Endodermal cell (in vitro differentiated cells): ENCODE results near the gene IQCE. TPM values are rescaled to one million over a fixed set of nuclear protein-coding genes. Genes with fewer than 3 reads are reported as not detected.
A peak's percentile ranks its signal among the peaks of the same experiment; 100 is the strongest.

Source experiments
- DNase-seq: peaks from one replicate; pipeline ENCODE4 v3.0.0-alpha.2; 2017
- H3K27ac ChIP-seq: 2 replicates; pipeline ENCODE4 v1.5.1; 2013; ENCODE audit warnings: mild to moderate bottlenecking, low read depth, low read length, moderate library complexity
- H3K27me3 ChIP-seq: 2 replicates; pipeline ENCODE4 v1.6.1; 2013; ENCODE audit warnings: mild to moderate bottlenecking, low read length, moderate library complexity; ENCODE audit not compliant: insufficient read depth, control insufficient read depth, poor library complexity, severe bottlenecking
- H3K36me3 ChIP-seq: 2 replicates; pipeline ENCODE4 v1.7.0; 2013; ENCODE audit warnings: mild to moderate bottlenecking, low read length, moderate library complexity; ENCODE audit not compliant: control insufficient read depth, insufficient read depth
- H3K4me1 ChIP-seq: one replicate; pipeline ENCODE4 v1.7.0; 2013; ENCODE audit warnings: low read length; ENCODE audit not compliant: control insufficient read depth, insufficient read depth
- H3K4me3 ChIP-seq: 2 replicates; pipeline ENCODE4 v1.5.1; 2013; ENCODE audit warnings: mild to moderate bottlenecking, low read length, moderate library complexity
- H3K9ac ChIP-seq: 2 replicates; pipeline ENCODE4 v1.6.1; 2013; ENCODE audit warnings: mild to moderate bottlenecking, low read length, moderate library complexity; ENCODE audit not compliant: poor library complexity, severe bottlenecking; ENCODE audit errors: extremely low read depth
- H3K9me3 ChIP-seq: 2 replicates; pipeline ENCODE4 v1.6.1; 2013; ENCODE audit warnings: mild to moderate bottlenecking, low read length, moderate library complexity; ENCODE audit not compliant: control insufficient read depth
- H3K27ac Mint-ChIP-seq: 2 replicates; pipeline ENCODE4 v1.8.0; 2020; ENCODE audit warnings: mixed read lengths
- H3K27me3 Mint-ChIP-seq: 2 replicates; pipeline ENCODE4 v1.8.0; 2021; ENCODE audit warnings: mild to moderate bottlenecking, mixed read lengths; ENCODE audit not compliant: insufficient read depth
- H3K36me3 Mint-ChIP-seq: 2 replicates; pipeline ENCODE4 v1.8.0; 2020; ENCODE audit warnings: low read depth, mixed read lengths
- H3K4me1 Mint-ChIP-seq: 2 replicates; pipeline ENCODE4 v1.8.0; 2020; ENCODE audit warnings: mixed read lengths
- H3K4me3 Mint-ChIP-seq: 2 replicates; pipeline ENCODE4 v1.8.0; 2020; ENCODE audit warnings: mild to moderate bottlenecking, moderate library complexity, mixed read lengths
- H3K9me3 Mint-ChIP-seq: 2 replicates; pipeline ENCODE4 v1.8.0; 2020; ENCODE audit warnings: mild to moderate bottlenecking, mixed read lengths
- CTCF ChIP-seq: fragments of 200-600 bp; sonication (generic); conservative IDR thresholded peaks from 2 replicates; pipeline ENCODE4 v1.5.0; 2021; ENCODE audit warnings: antibody characterized with exemption, mild to moderate bottlenecking
- WGBS, 2 experiments: methylation state at CpG; one replicate each; pipeline versions ENCODE4 v1.1.5 to v1.1.7; 2013; ENCODE audit warnings: missing lambda C conversion rate in 2 of 2, mixed read lengths in 1 of 2; ENCODE audit not compliant: insufficient coverage in 1 of 2, insufficient read length in 1 of 2; 5-methylcytosine and 5-hydroxymethylcytosine counted together
- total RNA-seq, 2 donors: library from RNA; stranded (reverse); fragmentation: NEBNext Ultra II Directional in 1 of 2; extraction: Animal tissue kit (Norgen Biotek cat#: 25700) in 1 of 2; gene quantifications; 2 replicates in 1 of 2; 3 replicates in 1 of 2; pipeline ENCODE4 v1.2.1, GENCODE V29; 2021

Gene IQCE
- total RNA-seq, 2 donors from 2014 or later, result 15.4 to 20.8 TPM

GRCh38 chr7:2523941-2524807, 34.6 kb upstream of the IQCE start:
- Histone ChIP-seq H3K9me3 (no peaks in the 10 kb centered on the region), H3K4me3 (no peak overlapping the region), H3K27me3 (peaks cover 16% of the 10 kb centered on the region), H3K36me3 (no peaks in the 10 kb centered on the region), H3K4me1 (peaks cover 23% of the 10 kb centered on the region), H3K27ac (peak overlapping the region; percentile 98), H3K9ac (no peak overlapping the region)
- Mint-ChIP-seq H3K9me3 (no peaks in the 10 kb centered on the region), H3K4me1 (peaks cover 37% of the 10 kb centered on the region), H3K27ac (no peak overlapping the region), H3K4me3 (no peak overlapping the region), H3K27me3 (peaks cover 16% of the 10 kb centered on the region), H3K36me3 (peaks cover 10% of the 10 kb centered on the region)
- DNase-seq, result peak; percentile 85
- 44 to 59% methylated on average over 31 to 51 of the region's 51 CpGs for whole genome bisulfite sequencing, 2 experiments
- no peak for TF ChIP-seq CTCF

GRCh38 chr7:2524808-2525657, 33.7 kb upstream of the IQCE start:
- H3K4me3 ChIP-seq, result no peak overlapping the region
- no peak overlapping the region for H3K27ac Mint-ChIP-seq

More at GRCh38 chr7:2524808-2525657, 33.7 kb upstream of the IQCE start:
- Histone ChIP-seq H3K27ac (peak overlapping the region; percentile 98), H3K4me1 (peaks cover 23% of the 10 kb centered on the region), H3K9ac (no peak overlapping the region), H3K9me3 (no peaks in the 10 kb centered on the region), H3K36me3 (no peaks in the 10 kb centered on the region), H3K27me3 (peaks cover 16% of the 10 kb centered on the region)
- peak; percentile 90 for DNase-seq
- no peak for TF ChIP-seq CTCF
- peaks cover 37% of the 10 kb centered on the region for H3K4me1 Mint-ChIP-seq
- 79% methylated on average over 38 to 53 of the region's 53 CpGs for WGBS, 2 experiments
- no peak overlapping the region for H3K4me3 Mint-ChIP-seq
- H3K9me3 Mint-ChIP-seq, result no peaks in the 10 kb centered on the region
- H3K27me3 Mint-ChIP-seq, result peaks cover 16% of the 10 kb centered on the region
- peaks cover 10% of the 10 kb centered on the region for H3K36me3 Mint-ChIP-seq
